GM23338 (cell line): ENCODE data around the gene SSNA1. TPM values are rescaled to one million over a fixed set of nuclear protein-coding genes. Genes with fewer than 3 reads are reported as not detected.

ENCODE experiments used
- ATAC-seq: fragments of 200-7000 bp; cut with Tn5 transposase; 3 replicates; pipeline ENCODE4 v1.9.1; 2020
- DNase-seq: peaks from one replicate; pipeline ENCODE4 v3.0.0-alpha.2; 2015; ENCODE audit warnings: low spot score
- H2AFZ ChIP-seq: fragments of 200-600 bp; sonication (generic); 2 replicates; pipeline ENCODE4 v1.8.0; 2016; ENCODE audit warnings: antibody characterized with exemption, mild to moderate bottlenecking, moderate library complexity
- H3F3A ChIP-seq: fragments of 200-600 bp; sonication (generic); replicated peaks from 2 replicates; pipeline ENCODE4 v1.8.0; 2017; ENCODE audit warnings: antibody characterized with exemption, mixed run types, low read depth
- H3K27ac ChIP-seq: fragments of 200-600 bp; sonication (generic); 2 replicates; pipeline ENCODE4 v1.6.1; 2016; ENCODE audit warnings: low read depth
- H3K27me3 ChIP-seq: fragments of 200-600 bp; sonication (generic); 2 replicates; pipeline ENCODE4 v1.8.0; 2016; ENCODE audit warnings: mild to moderate bottlenecking, mixed run types, moderate library complexity; ENCODE audit not compliant: insufficient read depth
- H3K36me3 ChIP-seq: fragments of 200-600 bp; sonication (generic); 2 replicates; pipeline ENCODE4 v1.8.0; 2016; ENCODE audit warnings: mild to moderate bottlenecking; ENCODE audit not compliant: insufficient read depth
- H3K4me1 ChIP-seq: fragments of 200-600 bp; sonication (generic); 2 replicates; pipeline ENCODE4 v1.8.0; 2016; ENCODE audit warnings: mild to moderate bottlenecking, moderate library complexity; ENCODE audit not compliant: insufficient read depth
- H3K4me2 ChIP-seq: fragments of 200-600 bp; sonication (generic); 2 replicates; pipeline ENCODE4 v1.7.1; 2017; ENCODE audit warnings: mixed run types
- H3K4me3 ChIP-seq: fragments of 200-600 bp; sonication (generic); 2 replicates; pipeline ENCODE4 v1.6.1; 2016; ENCODE audit warnings: mixed run types
- H3K79me2 ChIP-seq: fragments of 200-600 bp; sonication (generic); replicated peaks from 2 replicates; pipeline ENCODE4 v1.8.0; 2017; ENCODE audit warnings: mild to moderate bottlenecking; ENCODE audit not compliant: insufficient read depth
- H3K9me2 ChIP-seq: fragments of 200-600 bp; sonication (generic); 2 replicates; pipeline ENCODE4 v1.8.0; 2017; ENCODE audit not compliant: insufficient read depth
- H4K20me1 ChIP-seq: fragments of 200-600 bp; sonication (generic); replicated peaks from 2 replicates; pipeline ENCODE4 v1.8.0; 2017; ENCODE audit warnings: mild to moderate bottlenecking; ENCODE audit not compliant: insufficient read depth
- H3K27ac Mint-ChIP-seq: 2 replicates; pipeline ENCODE4 v1.8.0; 2020; ENCODE audit warnings: inconsistent platforms, mild to moderate bottlenecking, moderate library complexity, mixed read lengths
- H3K27me3 Mint-ChIP-seq: 3 replicates; pipeline ENCODE4 v1.8.0; 2022; ENCODE audit warnings: low read depth, mild to moderate bottlenecking, moderate library complexity, mixed read lengths, inconsistent platforms; ENCODE audit not compliant: insufficient read depth, poor library complexity
- H3K36me3 Mint-ChIP-seq: 3 replicates; pipeline ENCODE4 v1.8.0; 2021; ENCODE audit warnings: low read depth, mild to moderate bottlenecking, inconsistent platforms, moderate library complexity, mixed read lengths
- H3K4me1 Mint-ChIP-seq: 3 replicates; pipeline ENCODE4 v1.8.0; 2020; ENCODE audit warnings: mild to moderate bottlenecking, inconsistent platforms, mixed read lengths
- H3K4me3 Mint-ChIP-seq: 3 replicates; pipeline ENCODE4 v1.8.0; 2021; ENCODE audit warnings: moderate library complexity, mild to moderate bottlenecking, inconsistent platforms, mixed read lengths
- H3K9me3 Mint-ChIP-seq: 3 replicates; pipeline ENCODE4 v1.8.0; 2020; ENCODE audit warnings: moderate library complexity, mild to moderate bottlenecking, inconsistent platforms, mixed read lengths
- CREB1 ChIP-seq: fragments of 250-450 bp; sonication (Bioruptor Pico); IDR thresholded peaks from 2 replicates; pipeline ENCODE4 v1.5.0; 2020; ENCODE audit warnings: low read depth, mild to moderate bottlenecking, moderate library complexity
- ETS1 ChIP-seq: IDR thresholded peaks from 2 replicates; pipeline ENCODE4 v1.6.1; 2016; ENCODE audit warnings: antibody characterized with exemption
- EZH2 ChIP-seq: fragments of 200-600 bp; sonication (generic); IDR thresholded peaks from one replicate; pipeline ENCODE4 v1.8.0; 2017; ENCODE audit warnings: antibody characterized with exemption, mild to moderate bottlenecking, low read depth; ENCODE audit not compliant: unreplicated experiment
- EZH2phosphoT487 ChIP-seq: fragments of 200-600 bp; sonication (generic); IDR thresholded peaks from one replicate; pipeline ENCODE4 v1.8.1; 2018; ENCODE audit warnings: antibody characterized with exemption; ENCODE audit not compliant: unreplicated experiment
- NANOG ChIP-seq: IDR thresholded peaks from 2 replicates; pipeline ENCODE4 v1.6.1; 2016; ENCODE audit warnings: antibody characterized with exemption, borderline replicate concordance
- POLR2AphosphoS5 ChIP-seq: IDR thresholded peaks from 2 replicates; pipeline ENCODE4 v1.6.1; 2016; ENCODE audit warnings: antibody characterized with exemption, low read depth
- REST ChIP-seq: IDR thresholded peaks from one replicate; pipeline ENCODE4 v1.6.1; 2018; ENCODE audit warnings: antibody characterized with exemption; ENCODE audit not compliant: unreplicated experiment
- ZNF462 ChIP-seq: fragments of 250-450 bp; sonication (Bioruptor Pico); IDR thresholded peaks from 2 replicates; pipeline ENCODE4 v1.5.0; 2020; ENCODE audit warnings: mild to moderate bottlenecking, moderate library complexity
- polyA plus RNA-seq: library from polyadenylated mRNA; unstranded; fragments of >200 nt; fragmentation: Nextera tagmentation; extraction: Ambion mirVana; gene quantifications from 2 replicates; pipeline ENCODE4 v1.2.1, GENCODE V29; 2016
- total RNA-seq: library from RNA; depleted of rRNA; stranded (reverse); fragments of >200 nt; shearing (Covaris generic); gene quantifications from 2 replicates; pipeline ENCODE4 v1.2.3, GENCODE V29; 2014

SSNA1 gene
- total and polyA plus RNA-seq, 2 experiments from 2014 or later = 132 to 154 TPM

- H2AFZ ChIP-seq = no peak overlapping the region
- H3K27me3 Mint-ChIP-seq = peaks cover 80% of the 10 kb centered on the region
- H3K4me2 ChIP-seq = no peak overlapping the region
- no peaks in the 10 kb centered on the region for H3K36me3 ChIP-seq
- no peaks in the 10 kb centered on the region; the same call in 1 of the 2 replicates for H3K4me1 ChIP-seq
- no peaks in the 10 kb centered on the region for H3F3A ChIP-seq
- H3K4me1 Mint-ChIP-seq = peaks cover 5% of the 10 kb centered on the region; the same call in 2 of the 3 replicates
- H3K36me3 Mint-ChIP-seq = no peaks in the 10 kb centered on the region
- H4K20me1 ChIP-seq = no peaks in the 10 kb centered on the region
- H3K27me3 ChIP-seq = peaks cover 89% of the 10 kb centered on the region
- no peak overlapping the region for H3K27ac Mint-ChIP-seq
- no peak overlapping the region for H3K4me3 Mint-ChIP-seq
- DNase-seq (no peak), ATAC-seq (no peak)
- TF ChIP-seq ETS1 = no peak
- no peak for TF ChIP-seq EZH2phosphoT487
- TF ChIP-seq EZH2 = no peak
- TF ChIP-seq NANOG = no peak
- no peak for TF ChIP-seq POLR2AphosphoS5
- no peak for TF ChIP-seq ZNF462
- no peak for TF ChIP-seq REST
- TF ChIP-seq CREB1 (CRISPR knock-in tag) = no peak
- no peaks in the 10 kb centered on the region for H3K9me2 ChIP-seq
- H3K27ac ChIP-seq = no peak overlapping the region
- H3K79me2 ChIP-seq = no peaks in the 10 kb centered on the region
- no peak overlapping the region for H3K4me3 ChIP-seq
- H3K9me3 Mint-ChIP-seq = no peaks in the 10 kb centered on the region
Measured at GRCh38 chr9:137166380-137167229, 21.9 kb upstream of the SSNA1 start.
